Sigmoid colon (tissue), 7 donors: ENCODE results near the gene SV2B. TPM values are rescaled to one million over a fixed set of nuclear protein-coding genes. Genes with fewer than 3 reads are reported as not detected.

Source experiments
- DNase-seq: peaks from one replicate; pipeline ENCODE4 v3.0.0-alpha.2; 2019
- H3K27ac ChIP-seq, 4 donors: fragments of 200-600 bp; sonication (generic); one replicate each; pipeline ENCODE4 v1.5.1; 2016 to 2019; ENCODE audit warnings: mild to moderate bottlenecking in 1 of 4
- H3K27me3 ChIP-seq, 3 donors: fragments of 200-600 bp; sonication (generic); one replicate each; pipeline ENCODE4 v1.5.1; 2019; ENCODE audit warnings: mild to moderate bottlenecking in 1 of 3
- H3K36me3 ChIP-seq, 4 donors: fragments of 200-600 bp; sonication (generic); one replicate each; pipeline ENCODE4 v1.5.1; 2016 to 2019
- H3K4me1 ChIP-seq, 4 donors: fragments of 200-600 bp; sonication (generic); one replicate each; pipeline ENCODE4 v1.5.1; 2017 to 2019
- H3K4me3 ChIP-seq, 4 donors: fragments of 200-600 bp; sonication (generic); one replicate each; pipeline ENCODE4 v1.5.1; 2017 to 2019; ENCODE audit warnings: mild to moderate bottlenecking in 2 of 4, moderate library complexity in 1 of 4
- H3K9me3 ChIP-seq, 4 donors: fragments of 200-600 bp in 3 of 4; sonication (generic) in 3 of 4; one replicate each; pipeline versions ENCODE4 v1.5.1 to v1.6.1; 2013 to 2019
- CTCF ChIP-seq, 4 experiments: fragments of 450-650 bp in 3 of 4; fragments of 200-600 bp in 1 of 4; IDR thresholded peaks; one replicate each; pipeline ENCODE4 v1.5.1; 2016 to 2019; ENCODE audit warnings: antibody characterized with exemption in 4 of 4, mild to moderate bottlenecking in 3 of 4, moderate library complexity in 2 of 4
- EP300 ChIP-seq, 4 donors: sonication (generic); formaldehyde crosslinking; IDR thresholded peaks; one replicate each; pipeline ENCODE4 v1.6.1; 2017; ENCODE audit warnings: antibody characterized with exemption in 4 of 4
- POLR2A ChIP-seq, 2 donors: fragments of 450-650 bp; IDR thresholded peaks; one replicate each; pipeline ENCODE4 v1.6.1; 2016; ENCODE audit warnings: antibody characterized with exemption in 2 of 2, mild to moderate bottlenecking in 2 of 2, moderate library complexity in 2 of 2
- POLR2AphosphoS5 ChIP-seq, 4 donors: sonication (generic); formaldehyde crosslinking; IDR thresholded peaks; one replicate each; pipeline ENCODE4 v1.6.1; 2017; ENCODE audit warnings: antibody characterized with exemption in 4 of 4
- WGBS, 2 donors: extraction: QIAGEN DNeasy Blood & Tissue Kit; methylation state at CpG; one replicate each; pipeline ENCODE4 v1.1.7; 2013; 5-methylcytosine and 5-hydroxymethylcytosine counted together
- intact Hi-C: fragments of 100-400 bp; cut with DNase I; formaldehyde crosslinking; loops from one replicate; pipeline ENCODE4 v1.15.1; 2023
- polyA plus RNA-seq, 3 donors: library from polyadenylated mRNA; stranded (reverse); fragments of 200-250 nt; gene quantifications; one replicate each; pipeline ENCODE4 v1.2.3, GENCODE V29; 2013
- total RNA-seq, 4 donors: library from RNA; depleted of rRNA; stranded (reverse); fragments of >200 nt; gene quantifications; one replicate each; pipeline ENCODE4 v1.1.0, GENCODE V29; 2016
- donor health status: healthy with polysubstance abuse.
- donor health status: Bipolar disorder and iron deficiency.
- donor health status: healthy.

Gene SV2B
- total and polyA plus RNA-seq, 7 donors = 2.0 to 5.0 (median 3.1) TPM; not detected in 2

GRCh38 chr15:91214675-91215590 lies 114.9 kb downstream of the SV2B start:
- no peak for DNase-seq
- intact Hi-C loops = no loop called here
- H3K36me3 ChIP-seq = no peaks in the 10 kb centered on the region
- no peaks in the 10 kb centered on the region for H3K4me1 ChIP-seq
- TF ChIP-seq POLR2AphosphoS5 (IDR thresholded peaks at IDR 0.05) (no peak), POLR2A (IDR thresholded peaks at IDR 0.05) (no peak), CTCF (IDR thresholded peaks at IDR 0.05) (no peak), EP300 (IDR thresholded peaks at IDR 0.05) (no peak)
- no peaks in the 10 kb centered on the region for H3K27me3 ChIP-seq
- no peak overlapping the region for H3K4me3 ChIP-seq
- no peaks in the 10 kb centered on the region for H3K9me3 ChIP-seq
- WGBS, 2 donors = 67 to 72% methylated on average over 11 of the region's 11 CpGs
- no peak overlapping the region for H3K27ac ChIP-seq

GRCh38 chr15:91216000-91216399 lies 115.9 kb downstream of the SV2B start:
- intact Hi-C loops = no loop called here
- no peaks in the 10 kb centered on the region for H3K27me3 ChIP-seq
- no peak for TF ChIP-seq POLR2AphosphoS5 (IDR thresholded peaks at IDR 0.05)
- TF ChIP-seq POLR2A (IDR thresholded peaks at IDR 0.05) = no peak
- no peak for TF ChIP-seq EP300 (IDR thresholded peaks at IDR 0.05)
- TF ChIP-seq CTCF (IDR thresholded peaks at IDR 0.05) = no peak
- no peak for DNase-seq
- H3K27ac ChIP-seq = no peak overlapping the region
- H3K36me3 ChIP-seq = no peaks in the 10 kb centered on the region
- WGBS, 2 donors = 67 to 76% methylated on average over 3 of the region's 3 CpGs
- H3K4me3 ChIP-seq = no peak overlapping the region
- H3K4me1 ChIP-seq = no peaks in the 10 kb centered on the region
- H3K9me3 ChIP-seq = no peaks in the 10 kb centered on the region

GRCh38 chr15:91219206-91219605 lies 119.1 kb downstream of the SV2B start:
- no peaks in the 10 kb centered on the region for H3K9me3 ChIP-seq
- WGBS, 2 donors = 50 to 63% methylated on average over 1 of the region's 1 CpG
- intact Hi-C loops = no loop called here
- DNase-seq = no peak
- no peak overlapping the region for H3K4me3 ChIP-seq
- no peak for TF ChIP-seq POLR2A (IDR thresholded peaks at IDR 0.05)
- TF ChIP-seq EP300 (IDR thresholded peaks at IDR 0.05) = no peak
- TF ChIP-seq CTCF (IDR thresholded peaks at IDR 0.05) = no peak
- no peak for TF ChIP-seq POLR2AphosphoS5 (IDR thresholded peaks at IDR 0.05)
- H3K27me3 ChIP-seq = peaks cover 0 to 8% (median 0%) of the 10 kb centered on the region in 3 donors
- H3K27ac ChIP-seq = no peak overlapping the region
- H3K36me3 ChIP-seq = no peaks in the 10 kb centered on the region
- no peaks in the 10 kb centered on the region for H3K4me1 ChIP-seq

GRCh38 chr15:91222052-91222451 lies 122.0 kb downstream of the SV2B start:
- intact Hi-C loops = no loop called here
- 82 to 86% methylated on average over 8 of the region's 8 CpGs for WGBS, 2 donors
- no peak overlapping the region for H3K4me3 ChIP-seq
- H3K27ac ChIP-seq = no peak overlapping the region
- peaks cover 0 to 8% (median 0%) of the 10 kb centered on the region in 3 donors for H3K27me3 ChIP-seq
- DNase-seq = no peak
- H3K36me3 ChIP-seq = no peaks in the 10 kb centered on the region
- peaks cover 0 to 5% (median 0%) of the 10 kb centered on the region in 4 donors for H3K4me1 ChIP-seq
- no peaks in the 10 kb centered on the region for H3K9me3 ChIP-seq
- TF ChIP-seq POLR2A (IDR thresholded peaks at IDR 0.05) (no peak), POLR2AphosphoS5 (IDR thresholded peaks at IDR 0.05) (no peak), EP300 (IDR thresholded peaks at IDR 0.05) (no peak), CTCF (IDR thresholded peaks at IDR 0.05) (no peak)
